Stimulated activated CD8-positive, alpha-beta memory T cell treated with anti-CD3 and anti-CD28 coated beads, Interleukin-12 subunit alpha, Interleukin-12 subunit beta, amount 100 ng/mL, for 24 hours (primary cell): Measurements from ENCODE around the gene PLCL2.

Experiments
- DNase-seq: peaks from one replicate; pipeline ENCODE4 v3.0.0-alpha.2; 2020; ENCODE audit errors: extremely low read depth

The PLCL2 gene

GRCh38 chr3:16865335-16865734 is 19.4 kb upstream of the PLCL2 start:
- no peak for DNase-seq

- DNase-seq, result no peak
Observed at GRCh38 chr3:16866571-16866970, 18.2 kb upstream of the PLCL2 start.

DNA sequence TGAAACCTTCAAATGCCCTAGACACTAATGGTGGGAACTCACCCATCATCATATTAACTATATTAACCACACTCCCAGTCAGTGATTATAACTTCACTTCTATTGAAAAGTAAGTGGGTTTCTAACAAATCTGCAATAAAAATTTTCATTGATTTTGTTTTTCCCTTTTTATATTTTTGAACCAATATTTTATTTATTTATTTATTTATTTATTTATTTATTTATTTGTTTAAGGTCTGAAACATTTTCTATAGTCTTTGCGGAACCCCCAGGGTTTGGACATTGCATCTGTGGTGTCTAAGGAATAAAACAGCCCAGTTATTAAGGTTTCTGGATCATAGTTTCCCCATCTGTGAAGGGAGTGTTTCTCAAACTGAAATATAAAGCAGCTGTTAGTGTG is 16.2 kb upstream of the PLCL2 start:
- no peak for DNase-seq

DNA sequence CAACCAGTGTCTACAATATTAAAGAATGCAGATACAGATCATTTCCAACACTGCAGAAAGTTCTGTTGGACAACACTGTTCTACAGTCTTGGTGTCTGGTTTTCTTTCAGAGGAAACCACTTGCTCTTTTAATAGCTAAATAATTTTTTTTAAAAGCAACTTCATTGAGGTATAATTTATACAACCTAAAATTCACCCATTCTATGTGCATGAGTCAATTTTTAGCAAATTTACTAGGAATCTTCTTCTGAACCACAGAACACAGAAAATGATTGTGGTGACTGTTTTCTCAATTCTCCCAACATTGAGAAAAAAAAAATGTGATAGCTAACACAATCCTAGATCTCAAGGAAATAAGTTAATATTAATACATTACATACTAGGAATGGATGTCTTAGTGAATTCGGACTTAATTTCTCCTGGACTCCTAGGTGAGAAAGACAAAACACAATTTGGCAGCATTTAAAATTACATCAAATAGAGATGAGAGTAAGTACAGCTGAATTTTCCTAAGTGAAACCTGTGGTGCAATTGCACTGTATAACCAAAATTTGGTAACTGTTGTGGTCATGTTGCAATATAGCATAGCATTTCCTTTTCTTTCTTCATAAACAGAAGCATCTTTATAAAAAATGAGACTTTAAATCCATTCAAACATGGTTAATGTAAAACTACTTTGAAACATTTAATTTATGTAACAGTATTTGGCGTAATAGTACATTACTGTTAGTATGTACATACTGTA is 15.3 kb upstream of the PLCL2 start:
- no peak for DNase-seq

DNA sequence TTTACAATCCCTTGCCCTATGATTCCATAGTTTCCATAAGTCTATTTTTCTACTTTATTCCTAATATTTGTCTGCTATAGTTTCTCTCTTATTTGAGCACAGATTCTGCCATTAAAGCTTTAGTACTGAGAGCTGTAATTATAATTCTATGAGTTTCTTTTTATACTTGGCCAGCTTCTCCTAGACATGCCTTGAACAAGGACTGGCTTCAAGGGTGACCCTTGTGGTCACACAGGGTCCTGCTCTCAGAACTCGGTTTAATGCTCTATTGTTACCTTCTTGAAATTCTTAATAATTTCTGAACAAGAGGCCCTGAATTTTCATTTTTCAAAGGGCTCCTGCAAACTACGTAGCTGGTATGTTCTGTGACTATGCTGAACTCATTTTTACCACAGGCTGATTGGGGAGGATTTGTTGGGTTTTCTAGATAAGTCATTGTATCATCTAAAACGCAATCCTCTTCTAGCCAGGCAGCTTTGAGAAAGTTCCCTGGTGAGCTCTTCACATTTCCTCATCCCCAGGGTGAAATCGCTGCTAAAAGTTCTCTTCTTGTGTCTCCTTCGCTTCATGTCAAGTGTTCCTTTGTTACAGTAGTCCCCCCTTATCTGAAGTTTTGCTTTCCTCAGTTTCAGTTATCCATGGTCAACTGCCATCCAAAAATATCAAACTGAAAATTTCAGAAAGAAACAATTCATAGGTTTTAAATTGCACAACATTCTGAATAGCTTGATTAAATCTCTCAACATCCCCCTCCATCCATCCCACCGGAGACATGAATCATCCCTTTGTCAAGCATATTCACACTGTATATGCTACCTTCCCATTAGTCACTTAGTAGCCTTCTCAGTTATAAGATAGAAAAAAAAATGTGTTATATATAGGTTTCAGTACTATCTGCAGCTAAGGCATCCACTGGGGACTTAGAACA is 12.6 kb upstream of the PLCL2 start:
- no peak for DNase-seq

DNA sequence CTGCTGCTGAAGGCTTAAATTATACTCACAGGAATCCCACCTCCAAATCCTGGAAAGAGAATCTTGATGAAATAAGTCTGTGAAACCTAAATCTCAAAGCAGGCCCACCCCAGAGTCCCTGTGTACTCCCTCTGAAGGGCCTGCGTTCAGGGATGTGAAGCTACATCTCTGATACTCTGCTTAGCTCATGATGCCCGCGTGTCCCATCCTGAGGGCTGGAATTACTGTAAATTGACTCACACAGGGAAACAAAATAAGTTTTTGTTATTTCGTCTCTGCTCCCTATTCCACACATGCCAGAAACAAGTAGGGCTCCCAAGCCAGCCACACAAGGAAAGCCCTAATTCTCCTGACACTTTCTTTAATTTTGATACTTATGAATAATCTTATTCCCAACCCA is 10.9 kb upstream of the PLCL2 start:
- no peak for DNase-seq

GRCh38 chr3:16875876-16876550 is 8.7 kb upstream of the PLCL2 start:
- no peak for DNase-seq

DNA sequence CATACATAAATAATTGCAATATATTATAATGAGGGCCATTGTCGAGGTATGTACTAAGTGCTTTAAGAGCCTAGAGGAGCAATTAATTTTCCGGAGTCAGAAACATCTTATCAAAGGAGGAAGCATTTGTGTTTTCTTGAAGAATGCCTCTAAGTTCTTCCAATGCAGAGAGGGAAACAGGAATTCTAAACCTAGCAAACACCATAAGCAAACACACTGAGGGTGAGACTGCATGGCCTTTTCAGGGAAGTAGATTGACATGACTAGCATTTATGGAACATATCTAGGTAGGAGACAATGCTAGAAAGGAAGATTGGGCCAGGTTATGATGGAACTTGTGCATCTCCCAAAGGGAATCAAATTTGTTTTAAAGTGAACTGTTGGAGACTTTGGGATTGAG is 7.2 kb upstream of the PLCL2 start:
- no peak for DNase-seq

DNA sequence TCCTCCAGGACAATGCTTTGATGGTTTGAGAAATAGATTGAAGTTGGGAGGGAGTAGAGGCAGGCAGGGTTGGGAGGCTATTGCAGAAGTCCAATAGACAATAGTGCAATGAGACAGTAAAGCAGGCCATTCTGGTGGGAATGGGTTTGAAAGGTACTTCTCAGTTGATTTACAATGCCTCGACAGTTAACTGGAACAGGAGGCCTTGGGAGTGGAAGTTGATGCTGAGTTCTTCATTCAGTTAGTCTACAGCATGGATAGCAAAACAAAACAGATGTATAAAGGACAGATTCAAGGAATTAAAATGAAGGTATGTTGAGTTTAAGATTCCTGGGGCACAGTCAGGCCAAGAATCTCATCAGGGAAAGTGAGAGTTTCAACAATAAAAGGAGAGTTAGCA is 6.8 kb upstream of the PLCL2 start:
- no peak for DNase-seq

GRCh38 chr3:16881896-16882630 is 2.7 kb upstream of the PLCL2 start:
- no peak for DNase-seq

GRCh38 chr3:16883057-16883722 is 1.6 kb upstream of the PLCL2 start:
- no peak for DNase-seq

DNA sequence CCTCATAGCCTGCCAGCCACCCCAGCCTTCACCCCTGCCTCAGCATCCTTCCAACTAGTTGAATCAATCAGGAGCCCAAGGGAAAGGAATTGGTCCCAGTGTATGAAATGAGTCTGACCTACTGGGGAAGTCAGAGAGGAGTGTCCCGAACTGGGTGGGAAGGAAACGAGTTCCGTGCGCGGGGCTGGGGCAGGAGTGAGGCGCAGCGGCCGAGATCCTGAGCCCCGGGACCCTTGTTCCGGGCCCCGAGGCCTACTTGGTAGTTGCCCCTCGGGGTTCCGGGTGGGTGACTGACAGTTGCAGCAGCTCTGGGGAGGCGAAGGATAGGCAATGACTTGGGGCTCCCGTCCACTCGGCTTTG is 1.1 kb upstream of the PLCL2 start:
- DNase-seq, result no peak

GRCh38 chr3:16884084-16884747 is 539 bp upstream of the PLCL2 start:
- peak; percentile 63 for DNase-seq

GRCh38 chr3:16885593-16886302 is 993 bp downstream of the PLCL2 start:
- DNase-seq, result no peak

- DNase-seq, result no peak
Observed at GRCh38 chr3:16886303-16886683, 1.5 kb downstream of the PLCL2 start.

DNA sequence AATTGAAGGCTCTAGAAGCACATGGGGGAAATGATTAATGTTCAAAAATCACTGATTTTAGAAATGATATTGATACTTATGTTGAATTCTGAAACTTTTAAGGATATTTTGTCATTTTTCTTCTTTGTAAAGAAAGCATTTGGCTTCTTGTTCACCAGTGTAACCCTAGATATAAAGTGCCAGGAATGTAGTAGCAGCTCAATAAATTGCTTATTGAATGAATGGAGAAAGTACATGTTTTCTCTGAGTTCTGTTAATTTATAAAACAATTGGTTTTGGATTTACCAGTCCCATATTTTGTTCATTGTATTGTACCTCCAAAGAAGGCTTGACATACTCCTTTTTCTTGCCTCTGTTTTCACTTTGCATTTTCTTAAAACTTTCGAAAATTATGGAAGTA is 2.4 kb downstream of the PLCL2 start:
- no peak for DNase-seq

DNA sequence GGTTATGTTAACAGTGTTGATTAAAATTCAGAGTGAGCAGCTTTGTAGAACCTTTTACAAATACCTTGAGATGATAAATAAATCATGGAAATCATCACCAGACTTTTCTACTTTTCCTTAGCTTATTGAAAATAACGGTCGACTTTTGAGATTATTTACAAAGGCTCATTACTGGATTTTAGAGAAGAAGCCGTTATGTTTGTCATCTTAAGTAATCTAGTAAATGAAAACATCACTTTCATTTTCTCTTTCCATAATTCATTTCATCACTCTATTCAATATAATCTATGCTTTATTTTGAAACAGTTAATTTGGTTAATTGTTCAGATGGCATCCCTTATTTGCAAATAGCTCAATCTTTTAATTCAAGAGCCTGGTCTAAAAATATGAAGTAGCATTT is 3.6 kb downstream of the PLCL2 start:
- no peak for DNase-seq

DNA sequence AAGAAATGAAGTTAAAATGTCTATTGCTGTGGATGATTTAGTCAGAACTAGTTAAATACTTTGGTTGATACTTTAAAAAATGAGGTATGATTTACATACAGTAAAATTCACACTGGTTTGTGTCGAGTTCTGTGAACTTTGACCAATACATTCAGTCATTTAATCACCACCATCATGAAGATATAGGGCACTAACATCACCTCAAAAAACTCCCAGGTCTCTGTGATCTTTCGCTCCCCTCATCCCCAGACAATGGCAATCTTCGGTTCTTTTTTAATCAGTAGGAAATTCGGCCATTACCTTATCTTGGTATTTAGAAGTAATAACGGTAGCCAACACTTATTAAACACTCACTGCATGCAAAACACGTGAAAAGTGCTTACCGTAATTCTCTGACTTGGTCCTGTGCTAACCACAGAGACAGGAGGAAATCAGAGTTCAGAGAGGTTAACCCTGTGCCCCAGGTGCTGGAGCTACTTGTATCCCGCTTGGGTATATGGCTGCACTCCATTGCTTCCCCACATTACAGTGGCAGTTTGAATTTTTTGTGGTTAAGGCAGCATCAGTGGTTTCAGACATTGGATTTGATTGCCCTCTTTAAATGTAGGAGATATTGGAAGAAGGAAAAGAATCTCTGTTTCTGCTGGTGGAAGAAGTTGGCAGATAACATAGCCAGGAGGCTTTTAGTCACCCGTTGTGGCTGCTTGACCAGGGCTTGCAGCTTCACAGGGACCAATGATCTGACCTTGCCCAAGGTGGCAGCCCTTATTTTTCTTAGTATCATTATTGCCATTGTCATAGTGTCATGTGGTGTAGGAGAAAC is 4.2 kb downstream of the PLCL2 start:
- no peak for DNase-seq

GRCh38 chr3:16890597-16891333 is 6.0 kb downstream of the PLCL2 start:
- DNase-seq, result no peak
